Inflammatory macrophage treated with lipopolysaccharide for 1 hour (primary cell): ENCODE measurements around the gene ZNF197.
"Not testable (repeated sequence)": the region's sequence is repeated elsewhere in the genome, so short reads cannot be mapped to it uniquely, and the experiment has no call there.

ENCODE experiments used
- DNase-seq, 2 donors: peaks; one replicate each; pipeline ENCODE4 v3.0.0-alpha.2; 2020 to 2022

ZNF197 gene

DNA sequence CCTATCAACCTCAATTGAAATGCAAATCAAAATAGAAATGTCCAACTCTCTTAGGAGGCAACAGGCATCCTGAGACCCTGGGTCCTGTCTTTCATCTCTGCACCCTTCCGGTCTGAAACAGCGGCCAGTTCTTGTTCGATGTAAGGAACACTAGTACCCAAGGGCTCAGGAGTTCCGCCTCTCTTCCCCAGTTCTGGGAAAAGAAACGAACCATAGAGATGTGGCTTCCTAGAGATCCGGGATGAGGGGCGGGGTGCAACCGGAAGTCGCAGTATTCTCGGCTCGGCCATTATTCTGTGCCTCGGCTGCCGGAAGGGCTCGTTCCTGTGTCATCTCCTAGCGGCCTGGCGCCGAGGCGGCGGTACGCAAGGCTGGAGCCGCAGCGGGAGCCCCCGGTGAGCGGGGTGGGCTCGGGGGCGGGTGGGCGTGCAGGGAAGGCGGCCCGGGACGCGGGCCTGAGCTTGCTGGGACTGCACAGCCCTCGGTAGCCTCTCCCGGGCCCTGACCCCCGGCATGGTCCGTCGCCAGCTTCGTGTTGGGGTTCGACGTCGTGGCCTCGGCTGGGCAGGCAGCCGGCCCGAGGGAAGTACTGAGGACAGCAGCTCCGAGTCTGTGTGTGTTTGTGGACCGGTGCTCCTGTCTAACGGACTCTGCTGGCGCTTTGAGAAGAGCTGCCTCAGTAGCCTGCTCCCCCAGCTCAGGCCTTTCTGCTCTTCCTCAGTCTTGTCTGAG, at the start of gene ZNF197:
ZNF197 (plus strand) TSS at position 288 of the 732 bp plus-strand sequence. CDS start 4,119 bp downstream, outside the sequence.
- DNase-seq = peak; percentile 82 to 89

DNA sequence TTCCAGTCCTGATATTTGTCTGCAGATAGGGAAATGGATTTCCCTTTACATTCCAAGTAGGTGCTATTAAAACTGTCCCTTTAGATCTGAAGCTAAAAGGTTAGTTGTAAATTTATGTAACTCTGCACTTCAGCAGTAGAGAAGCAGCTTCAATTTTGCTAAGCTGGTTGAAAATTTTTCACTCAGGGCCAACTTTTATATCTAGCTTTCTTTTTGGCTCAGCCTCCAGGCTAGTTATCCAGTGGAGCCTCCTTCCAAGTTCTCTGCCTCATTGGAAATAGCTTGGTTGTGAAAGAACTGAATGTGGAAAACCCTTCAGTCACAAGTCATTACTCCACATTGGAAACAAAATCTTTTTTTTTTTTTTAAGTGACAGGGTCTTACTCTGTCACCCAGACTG, 48.2 kb upstream of the ZNF197 start:
- DNase-seq = no peak

DNA sequence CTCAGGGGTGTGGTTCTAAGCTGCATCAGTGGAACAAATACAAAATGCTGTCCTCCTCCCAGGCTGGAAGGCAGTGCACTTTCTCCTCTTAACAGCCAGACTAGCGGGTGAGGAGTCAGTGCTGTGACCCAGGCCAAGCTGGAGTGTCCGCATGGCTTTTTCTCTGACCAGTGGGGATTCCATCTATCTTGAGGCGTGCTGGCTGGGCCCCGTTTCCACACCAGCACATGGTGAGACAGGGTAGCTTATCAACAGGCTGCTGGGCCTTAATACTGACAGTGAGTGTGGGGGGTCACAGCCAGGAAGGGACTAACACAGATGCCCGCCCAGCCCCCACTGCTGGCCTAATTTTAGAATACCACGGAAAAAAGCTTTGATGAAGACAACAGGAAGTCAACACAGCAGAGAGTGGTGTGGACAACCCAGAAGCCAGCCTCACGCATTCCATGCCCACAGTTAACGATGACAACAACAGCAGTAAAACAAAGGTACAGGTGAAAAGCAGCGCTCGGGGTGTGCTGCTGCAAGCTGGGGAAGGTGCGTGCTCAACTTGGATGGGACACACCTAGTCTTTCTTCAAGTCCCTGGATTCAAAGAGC, 47.4 kb upstream of the ZNF197 start:
- not testable (repeated sequence) for DNase-seq

DNA sequence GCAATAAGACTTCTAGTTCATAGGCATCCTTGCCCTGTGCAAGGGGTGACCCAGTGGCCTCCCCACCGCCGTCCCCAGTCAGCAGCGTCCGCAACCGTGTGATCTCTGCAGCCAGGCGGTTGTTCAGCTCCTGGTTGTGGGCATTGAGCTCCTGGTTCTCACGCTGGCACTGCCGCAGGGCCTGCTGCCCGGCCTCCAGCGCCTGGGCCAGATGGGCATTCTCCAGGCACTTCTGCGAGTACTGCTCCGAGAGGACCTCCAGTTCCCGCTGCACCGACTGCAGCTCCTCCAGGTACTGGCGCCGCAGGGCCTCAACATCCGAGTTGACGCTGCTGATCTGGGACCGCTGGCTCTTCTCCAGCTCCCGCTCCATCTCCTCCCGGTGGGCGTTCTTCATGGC, 46.5 kb upstream of the ZNF197 start:
- DNase-seq = not testable (repeated sequence)

DNA sequence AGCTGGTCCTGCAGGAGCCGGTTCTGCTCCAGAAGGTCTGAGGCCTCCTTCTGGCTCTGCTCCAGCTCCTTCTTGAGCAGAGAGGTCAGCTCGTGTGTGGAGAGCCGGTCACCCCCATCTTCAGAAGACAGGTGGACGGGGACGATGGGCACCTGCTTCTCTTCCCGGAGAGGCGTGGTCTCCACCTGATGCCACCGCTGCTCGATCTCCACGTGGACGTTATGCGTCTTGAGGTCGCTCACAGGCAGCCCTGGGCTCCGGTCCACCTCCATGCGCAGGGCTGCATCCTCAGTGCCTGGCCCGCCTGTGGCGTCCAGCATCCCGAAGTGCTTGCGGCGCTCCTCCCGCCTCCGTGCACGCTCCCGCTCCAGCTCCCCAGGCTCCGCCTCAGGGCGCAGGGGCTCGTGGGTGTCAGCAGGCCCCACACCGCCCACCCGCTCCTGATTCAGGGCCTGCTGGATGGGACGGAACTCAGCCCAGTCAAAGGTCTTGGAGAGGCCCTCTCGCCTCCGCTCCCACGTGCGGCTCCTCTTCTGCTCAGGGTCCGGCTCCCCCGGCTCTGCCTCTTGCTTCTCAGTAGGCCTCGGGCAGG, 45.8 kb upstream of the ZNF197 start:
- not testable (repeated sequence) for DNase-seq

DNA sequence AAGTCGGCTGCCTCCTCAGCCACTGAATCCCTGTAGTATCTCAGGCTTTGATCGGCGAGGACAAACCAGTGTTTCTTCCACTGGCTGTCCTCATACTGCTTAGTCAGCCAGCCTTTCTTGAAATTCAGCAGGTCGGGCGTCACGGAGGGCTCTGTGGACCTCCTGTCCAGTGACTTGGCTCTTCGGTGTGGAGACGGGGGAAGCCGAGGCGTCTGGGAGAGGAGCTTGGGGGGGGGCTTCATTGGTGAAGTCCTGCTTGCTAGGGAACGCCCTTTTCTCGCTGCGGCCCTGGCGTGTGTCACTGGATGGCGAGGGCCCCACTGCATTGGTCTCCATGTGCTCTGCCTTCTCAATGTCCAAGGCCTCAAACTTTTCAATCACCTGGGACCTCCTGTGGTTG, 45.1 kb upstream of the ZNF197 start:
- not testable (repeated sequence) for DNase-seq

DNA sequence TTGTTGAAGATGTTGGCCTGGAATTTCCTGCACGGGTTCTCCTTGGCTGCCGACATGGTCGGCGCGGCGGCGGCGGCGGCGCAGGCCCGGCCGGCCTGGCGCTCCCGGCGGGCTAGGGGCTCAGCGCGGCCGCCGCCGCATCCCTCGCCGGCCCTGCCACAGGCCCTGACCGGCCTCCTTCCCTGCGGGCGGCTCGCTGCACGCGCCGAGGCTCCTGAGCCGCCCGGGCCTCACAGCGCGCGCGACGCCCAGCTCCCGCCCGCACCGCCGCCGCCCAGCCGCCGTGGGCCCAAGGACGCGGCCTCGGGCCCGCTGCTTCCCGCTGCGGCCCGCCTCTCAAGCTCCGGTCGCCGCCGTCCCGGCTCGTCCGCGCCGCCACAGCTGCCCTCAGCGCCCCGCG, 43.9 kb upstream of the ZNF197 start:
- not testable (repeated sequence) for DNase-seq

DNA sequence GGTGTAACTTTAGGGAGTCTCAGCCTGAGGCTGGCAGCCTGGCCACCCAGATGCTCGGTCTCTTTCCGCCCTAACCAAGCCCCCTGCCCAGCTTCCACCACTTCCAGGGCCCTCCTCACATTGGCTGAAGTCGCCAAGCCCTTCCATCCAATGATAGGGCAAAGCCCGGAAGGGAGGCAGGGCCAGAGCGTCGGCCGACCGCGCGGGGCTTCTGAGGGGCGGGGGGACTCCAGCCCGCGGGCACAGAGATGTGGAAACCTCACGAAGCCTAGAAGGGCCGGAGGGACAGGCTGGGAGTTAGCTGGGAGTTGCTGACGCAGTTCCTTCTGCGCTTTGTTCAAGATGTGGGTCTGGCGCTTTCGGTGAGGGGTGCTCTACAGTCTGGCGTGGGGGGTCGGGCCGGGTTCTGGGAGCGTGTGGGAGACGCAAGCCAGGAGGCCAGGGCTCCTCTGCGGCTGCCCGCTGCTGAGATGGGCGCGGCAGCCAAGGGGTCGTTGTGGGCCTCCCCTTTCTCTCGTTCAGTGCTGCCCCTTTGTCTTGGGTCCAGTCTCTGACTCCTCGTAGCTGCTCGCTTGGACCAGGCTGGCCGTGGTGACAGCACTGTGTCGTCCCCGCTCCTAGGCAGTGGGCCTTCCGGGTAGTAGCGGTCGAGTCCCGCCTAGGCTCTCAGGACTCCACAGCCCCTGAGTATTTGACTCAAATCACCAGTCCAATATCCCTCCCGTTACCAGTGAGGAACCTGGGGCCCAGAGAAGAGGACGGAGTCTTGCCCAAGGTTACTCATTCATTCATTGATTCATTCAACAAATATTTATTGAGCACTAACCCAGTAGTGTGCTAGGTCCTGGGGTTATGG, 40.0 kb upstream of the ZNF197 start, which contains the start of gene ZNF660:
ZNF660 (plus strand) TSS at position 319 of the 856 bp plus-strand sequence. CDS start 9,230 bp downstream, outside the sequence.
- peak; percentile 2 to 3 for DNase-seq

DNA sequence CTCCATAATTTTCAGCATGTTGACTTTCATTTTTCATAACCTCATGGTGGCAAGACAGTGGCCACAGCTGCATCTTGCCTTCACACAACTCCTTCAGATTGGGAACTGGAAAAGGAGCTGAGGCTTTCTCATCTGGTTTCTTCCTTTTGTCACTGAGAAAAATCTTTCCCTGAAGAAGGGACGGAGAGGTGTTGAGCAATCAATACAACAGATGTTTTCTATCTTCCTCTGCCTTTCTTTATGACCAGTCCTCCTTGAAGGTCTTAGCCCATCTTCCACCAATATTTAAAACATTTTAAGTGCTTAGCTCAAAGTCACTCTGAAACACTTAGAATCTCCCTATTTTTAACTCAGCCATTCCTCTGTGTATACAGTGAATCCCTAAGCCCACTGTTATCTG, 28.2 kb upstream of the ZNF197 start:
- no peak for DNase-seq

DNA sequence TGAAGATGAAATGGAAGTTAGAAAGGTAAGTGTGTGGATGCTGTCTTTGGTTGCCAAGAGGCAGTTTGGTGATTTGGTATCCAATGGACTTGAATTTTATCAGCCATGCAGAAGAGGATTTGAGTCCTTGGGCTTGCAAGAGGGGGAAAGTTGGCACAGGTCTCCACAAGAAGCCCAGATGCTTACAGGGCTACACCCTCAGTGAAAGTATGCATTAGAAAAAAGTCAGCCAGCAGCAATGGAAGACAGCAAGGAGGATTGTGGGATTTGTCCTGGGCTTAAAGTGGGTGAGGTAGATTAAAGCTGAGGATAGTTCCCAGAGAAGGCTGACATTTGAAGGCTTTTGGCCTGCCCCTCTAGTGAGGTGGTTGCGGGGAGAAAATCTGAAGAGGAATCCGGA, 23.1 kb upstream of the ZNF197 start:
- DNase-seq = no peak

DNA sequence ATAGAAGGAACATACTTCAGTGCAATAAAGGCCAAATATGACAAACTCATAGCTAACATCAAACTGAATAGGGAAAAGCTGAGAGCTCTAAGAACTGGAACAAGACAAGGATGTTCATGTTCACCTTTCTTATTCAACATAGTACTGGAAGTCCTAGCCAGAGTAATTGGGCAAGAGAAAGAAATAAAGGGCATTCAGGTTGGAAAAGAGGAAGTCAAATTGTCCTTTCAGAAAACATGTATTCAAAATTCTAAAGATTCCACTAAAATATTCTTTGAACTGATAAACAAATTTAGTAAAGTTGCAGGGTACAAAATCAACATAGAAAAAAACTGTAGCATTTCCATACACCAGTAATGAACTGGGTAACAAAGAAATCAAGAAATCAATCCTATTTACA, 12.2 kb upstream of the ZNF197 start:
- DNase-seq = no peak

DNA sequence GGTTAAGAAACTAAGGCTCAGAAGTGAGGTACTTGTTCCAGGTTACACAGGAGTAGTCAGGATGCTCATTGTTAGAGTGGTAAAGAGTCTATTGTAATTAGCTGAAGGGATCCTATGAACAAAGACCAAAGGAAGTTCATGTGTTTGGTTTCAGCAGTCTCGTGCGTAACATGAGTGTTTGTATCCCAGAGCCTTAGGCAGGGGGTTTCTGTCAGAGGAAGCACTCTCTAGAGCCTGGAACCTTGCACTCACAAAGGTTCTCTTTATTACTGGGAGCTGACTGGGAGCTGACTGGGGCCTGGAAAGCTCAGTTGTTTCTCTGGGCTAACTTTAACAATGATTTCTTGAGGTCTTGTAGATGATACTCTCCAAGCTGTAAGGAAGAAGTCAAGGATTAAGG, 3.9 kb downstream of the ZNF197 start:
- DNase-seq = no peak

DNA sequence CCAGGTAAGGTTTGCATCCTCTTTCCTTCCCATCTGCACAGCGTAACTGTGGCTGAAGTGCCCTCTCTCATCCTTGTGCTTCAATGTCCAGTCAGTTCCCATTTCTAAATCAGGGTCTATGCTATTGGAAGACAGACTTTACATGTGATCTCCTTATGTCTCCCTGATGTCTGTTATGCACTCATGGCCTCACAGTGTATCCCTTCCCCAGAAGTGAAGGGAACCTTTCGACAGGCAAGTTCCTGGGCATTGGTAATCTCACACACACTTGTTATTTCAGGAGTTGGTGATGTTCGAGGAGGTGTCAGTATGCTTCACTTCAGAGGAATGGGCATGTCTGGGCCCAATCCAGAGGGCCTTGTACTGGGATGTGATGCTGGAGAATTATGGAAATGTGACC, 7.4 kb downstream of the ZNF197 start:
- DNase-seq = no peak

DNA sequence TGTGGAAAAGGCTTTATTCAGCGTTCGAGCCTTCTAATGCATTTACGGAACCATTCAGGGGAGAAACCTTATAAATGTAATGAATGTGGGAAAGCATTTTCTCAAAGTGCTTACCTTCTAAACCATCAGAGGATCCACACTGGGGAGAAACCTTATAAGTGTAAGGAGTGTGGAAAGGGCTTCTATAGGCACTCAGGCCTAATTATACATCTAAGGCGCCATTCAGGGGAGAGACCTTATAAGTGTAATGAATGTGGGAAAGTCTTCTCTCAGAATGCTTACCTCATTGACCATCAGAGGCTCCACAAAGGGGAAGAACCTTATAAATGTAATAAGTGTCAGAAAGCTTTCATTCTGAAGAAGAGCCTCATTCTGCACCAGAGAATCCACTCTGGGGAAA, 17.5 kb downstream of the ZNF197 start:
- DNase-seq = no peak

DNA sequence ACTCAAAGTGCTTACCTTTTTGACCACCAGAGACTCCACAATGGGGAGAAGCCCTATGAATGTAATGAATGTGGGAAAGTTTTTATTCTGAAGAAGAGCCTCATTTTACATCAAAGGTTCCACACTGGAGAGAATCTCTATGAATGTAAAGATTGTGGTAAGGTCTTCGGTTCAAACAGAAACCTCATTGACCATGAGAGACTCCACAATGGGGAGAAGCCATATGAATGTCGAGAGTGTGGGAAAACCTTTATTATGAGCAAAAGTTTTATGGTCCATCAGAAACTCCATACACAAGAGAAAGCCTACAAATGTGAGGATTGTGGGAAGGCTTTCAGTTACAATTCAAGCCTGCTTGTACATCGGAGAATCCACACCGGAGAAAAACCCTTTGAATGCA, 18.2 kb downstream of the ZNF197 start:
- DNase-seq = no peak

DNA sequence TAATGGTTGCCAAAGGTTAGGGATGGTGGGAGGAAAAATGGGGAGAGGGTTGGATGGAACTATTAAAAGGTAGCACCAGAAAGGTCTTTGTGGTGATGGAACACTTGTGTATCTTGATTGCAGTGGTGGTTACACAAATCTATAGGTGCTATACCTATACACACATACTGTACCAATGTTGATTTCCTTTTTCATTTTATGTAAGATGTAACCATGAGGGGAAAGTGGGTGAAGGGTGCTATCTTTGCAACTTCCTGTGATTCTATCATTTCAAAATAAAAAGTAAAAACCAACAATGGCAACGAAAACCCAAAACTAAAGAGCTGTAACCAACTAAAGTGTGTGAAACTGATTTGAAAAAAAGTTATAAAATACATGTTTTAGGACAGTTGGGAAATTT, 22.9 kb downstream of the ZNF197 start:
- no peak for DNase-seq

DNA sequence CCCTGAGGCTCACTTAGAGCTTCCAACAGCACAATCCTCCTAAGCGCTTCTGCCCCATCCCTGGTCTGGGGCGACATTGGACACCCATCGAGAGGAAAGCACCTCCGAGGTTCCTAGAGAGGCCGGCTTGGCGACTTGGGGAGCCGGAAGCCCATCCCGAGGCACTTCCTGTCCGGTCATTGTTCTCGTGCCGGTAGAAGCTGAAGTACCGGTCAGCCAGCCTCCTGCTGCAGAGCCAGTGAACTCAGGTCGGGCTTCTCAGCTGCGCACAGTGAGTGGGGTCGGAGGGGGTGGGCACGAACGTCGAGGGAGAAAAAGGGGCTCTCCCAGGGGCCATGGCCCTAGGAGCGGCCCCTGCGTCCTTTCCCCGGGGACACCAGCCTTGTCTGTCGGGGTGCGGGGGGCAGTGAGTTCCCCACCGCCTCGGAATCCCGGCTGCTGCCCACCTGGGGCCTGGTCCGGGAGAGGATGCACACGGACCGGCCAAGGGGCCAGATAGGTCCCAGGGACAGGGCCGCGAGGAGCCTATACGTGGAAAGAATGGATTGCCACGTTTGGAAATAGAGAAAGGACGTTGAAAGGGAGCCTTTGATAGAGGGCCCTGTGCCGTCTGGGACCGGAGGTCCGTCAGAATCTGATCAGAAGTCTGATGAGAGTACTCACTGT, 23.9 kb downstream of the ZNF197 start, which contains the start of gene ZNF35:
ZNF35 (plus strand) TSS at position 169 of the 666 bp plus-strand sequence. CDS start 2,336 bp downstream, outside the sequence.
- peak; percentile 79 to 91 for DNase-seq

DNA sequence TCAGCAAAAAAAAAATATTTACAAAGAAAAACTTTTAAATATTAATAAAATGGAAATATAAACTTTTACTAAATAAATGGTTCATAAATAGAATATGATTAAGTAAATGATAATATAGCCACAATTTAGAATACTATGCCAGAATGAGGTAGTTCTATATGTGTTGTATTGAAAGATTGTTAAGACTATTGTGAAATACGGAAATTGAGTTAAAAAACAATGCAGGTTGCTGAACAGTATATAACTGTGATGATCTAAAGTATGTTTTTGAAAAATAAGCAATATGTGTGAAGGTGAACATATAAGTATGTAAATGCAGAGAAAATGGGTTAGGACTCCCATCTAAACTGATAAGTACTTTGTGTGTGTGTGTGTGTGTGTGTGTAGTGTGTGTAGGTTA, 24.9 kb downstream of the ZNF197 start:
- no peak for DNase-seq

DNA sequence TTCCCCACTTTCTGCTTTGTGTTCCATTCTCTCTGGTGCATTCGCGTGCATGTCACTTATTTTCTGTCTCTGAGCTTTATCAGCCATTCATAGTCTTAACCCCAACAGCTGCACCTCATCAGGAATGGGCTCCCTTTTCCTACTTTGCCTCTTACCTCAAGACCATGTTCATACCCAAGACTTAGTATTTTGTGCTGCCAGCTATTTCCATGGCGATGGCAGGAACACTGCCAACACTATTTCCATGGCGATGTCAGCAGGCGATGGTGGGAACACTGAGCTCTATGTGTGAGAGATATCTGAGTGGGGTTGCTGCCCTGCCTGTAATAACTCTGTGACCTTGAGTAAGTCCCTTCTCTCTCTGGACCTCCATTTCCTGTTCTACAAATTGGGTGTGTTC, 29.2 kb downstream of the ZNF197 start:
- no peak for DNase-seq

DNA sequence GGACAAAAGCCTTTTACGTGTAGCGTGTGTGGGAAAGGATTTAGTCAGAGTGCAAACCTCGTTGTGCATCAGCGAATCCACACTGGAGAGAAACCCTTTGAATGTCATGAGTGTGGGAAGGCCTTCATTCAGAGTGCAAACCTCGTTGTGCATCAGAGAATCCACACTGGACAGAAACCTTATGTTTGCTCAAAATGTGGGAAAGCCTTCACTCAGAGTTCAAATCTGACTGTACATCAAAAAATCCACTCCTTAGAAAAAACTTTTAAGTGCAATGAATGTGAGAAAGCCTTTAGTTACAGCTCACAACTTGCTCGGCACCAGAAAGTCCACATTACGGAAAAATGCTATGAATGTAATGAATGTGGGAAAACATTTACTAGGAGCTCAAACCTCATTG, 34.2 kb downstream of the ZNF197 start:
- no peak for DNase-seq

DNA sequence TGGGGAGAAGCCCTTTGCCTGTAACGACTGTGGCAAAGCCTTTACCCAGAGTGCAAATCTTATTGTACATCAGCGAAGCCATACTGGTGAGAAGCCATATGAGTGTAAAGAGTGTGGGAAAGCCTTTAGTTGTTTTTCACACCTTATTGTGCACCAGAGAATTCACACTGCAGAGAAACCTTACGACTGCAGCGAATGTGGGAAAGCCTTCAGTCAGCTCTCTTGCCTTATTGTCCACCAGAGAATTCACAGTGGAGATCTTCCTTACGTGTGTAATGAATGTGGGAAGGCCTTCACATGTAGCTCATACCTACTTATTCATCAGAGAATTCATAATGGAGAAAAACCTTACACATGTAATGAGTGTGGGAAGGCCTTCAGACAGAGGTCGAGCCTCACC, 34.6 kb downstream of the ZNF197 start:
- no peak for DNase-seq

DNA sequence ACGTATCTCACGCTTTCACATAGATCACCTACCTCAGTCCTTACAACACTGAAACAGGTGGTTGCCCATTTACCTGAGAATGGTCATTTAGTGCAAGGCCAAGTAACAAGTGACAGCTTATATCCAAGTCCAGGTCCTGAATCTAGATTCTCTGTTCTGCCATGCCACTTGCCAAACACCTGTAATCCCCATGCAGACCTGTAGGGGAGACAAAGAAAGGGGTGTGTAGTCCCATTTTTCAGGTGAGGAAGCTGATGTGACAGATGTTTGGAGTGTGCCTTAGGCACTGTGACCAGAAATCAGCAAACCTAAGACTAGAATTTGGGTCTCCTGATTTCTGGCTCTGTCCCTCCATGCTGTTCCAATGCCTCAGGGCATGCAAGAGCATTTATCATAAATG, 36.4 kb downstream of the ZNF197 start:
- DNase-seq = no peak

DNA sequence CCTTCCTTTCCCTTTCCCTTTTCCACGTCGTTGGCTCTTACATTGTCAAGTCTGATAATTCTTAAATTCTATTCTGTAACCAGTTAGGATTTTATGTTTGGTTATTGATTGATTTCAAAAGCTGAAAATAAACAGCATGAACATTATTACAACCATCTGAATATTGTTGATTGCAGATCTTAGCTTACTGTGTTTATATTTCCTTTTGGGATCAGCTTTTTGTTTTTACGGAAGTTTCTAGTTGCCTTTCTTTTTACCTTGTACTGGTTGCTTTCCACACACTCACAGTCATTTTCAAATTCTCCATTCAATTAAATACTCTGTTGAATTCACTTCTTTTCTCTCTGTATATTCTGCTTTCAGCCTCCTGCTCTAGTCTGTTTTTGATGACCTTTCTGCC, 40.3 kb downstream of the ZNF197 start:
- DNase-seq = no peak
